Measurements from ENCODE around the gene ZNF735. TPM values are rescaled to one million over a fixed set of nuclear protein-coding genes. Genes with fewer than 3 reads are reported as not detected.

The ZNF735 gene
- polyA plus RNA-seq, 1 experiment, result not detected

GRCh38 chr7:64182036-64182790, 24.8 kb upstream of the ZNF735 start:
- no peak overlapping the region for H3K4me3 ChIP-seq (ENCODE audit: low read depth, low read length)
- H3K9me3 ChIP-seq (ENCODE audit: control insufficient read depth, insufficient read depth, low read length), result peaks cover 49% of the 10 kb centered on the region
- POLR2A ChIA-PET, result no interaction called here
- no peaks in the 10 kb centered on the region for H3K27me3 ChIP-seq (ENCODE audit: control insufficient read depth, insufficient read depth, low read length)
- no peak for TF ChIP-seq CTCF (IDR thresholded peaks at IDR 0.05; ENCODE audit: low read depth, low read length)
- no peak overlapping the region for H3K27ac ChIP-seq (ENCODE audit: low read depth, low read length)
- no peak for DNase-seq (ENCODE audit: low read depth, low spot score)
- CTCF ChIA-PET, result no interaction called here

GRCh38 chr7:64183126-64183742, 23.8 kb upstream of the ZNF735 start:
- Histone ChIP-seq H3K27ac (ENCODE audit: low read depth, low read length) (no peak overlapping the region), H3K4me3 (ENCODE audit: low read depth, low read length) (no peak overlapping the region), H3K27me3 (ENCODE audit: control insufficient read depth, insufficient read depth, low read length) (no peaks in the 10 kb centered on the region), H3K9me3 (ENCODE audit: control insufficient read depth, insufficient read depth, low read length) (peaks cover 59% of the 10 kb centered on the region)
- peak; percentile 12; the same call in 1 of the 2 replicates for TF ChIP-seq CTCF (IDR thresholded peaks at IDR 0.05; ENCODE audit: low read depth, low read length)
- POLR2A ChIA-PET, result no interaction called here
- DNase-seq (ENCODE audit: low read depth, low spot score), result no peak
- CTCF ChIA-PET, result no interaction called here

GRCh38 chr7:64183827-64184372, 23.1 kb upstream of the ZNF735 start:
- no peak overlapping the region for H3K27ac ChIP-seq (ENCODE audit: low read depth, low read length)
- no peak for TF ChIP-seq CTCF (IDR thresholded peaks at IDR 0.05; ENCODE audit: low read depth, low read length)
- POLR2A ChIA-PET, result no interaction called here
- no peak for DNase-seq (ENCODE audit: low read depth, low spot score)
- H3K4me3 ChIP-seq (ENCODE audit: low read depth, low read length), result no peak overlapping the region
- no peaks in the 10 kb centered on the region for H3K27me3 ChIP-seq (ENCODE audit: control insufficient read depth, insufficient read depth, low read length)
- CTCF ChIA-PET, result no interaction called here
- H3K9me3 ChIP-seq (ENCODE audit: control insufficient read depth, insufficient read depth, low read length), result peaks cover 55% of the 10 kb centered on the region

- DNase-seq (ENCODE audit: low read depth, low spot score), result no peak
- H3K27ac ChIP-seq (ENCODE audit: low read depth, low read length), result no peak overlapping the region
- H3K27me3 ChIP-seq (ENCODE audit: control insufficient read depth, insufficient read depth, low read length), result no peaks in the 10 kb centered on the region
- ChIA-PET CTCF (no interaction called here), POLR2A (no interaction called here)
- H3K9me3 ChIP-seq (ENCODE audit: control insufficient read depth, insufficient read depth, low read length), result peaks cover 55% of the 10 kb centered on the region
- TF ChIP-seq CTCF (IDR thresholded peaks at IDR 0.05; ENCODE audit: low read depth, low read length), result no peak
- H3K4me3 ChIP-seq (ENCODE audit: low read depth, low read length), result no peak overlapping the region
Observed at GRCh38 chr7:64184376-64184775, 22.6 kb upstream of the ZNF735 start.

GRCh38 chr7:64187408-64187807, 19.6 kb upstream of the ZNF735 start:
- DNase-seq (ENCODE audit: low read depth, low spot score), result no peak
- H3K27me3 ChIP-seq (ENCODE audit: control insufficient read depth, insufficient read depth, low read length), result no peaks in the 10 kb centered on the region
- POLR2A ChIA-PET, result no interaction called here
- CTCF ChIA-PET, result no interaction called here
- no peak overlapping the region for H3K27ac ChIP-seq (ENCODE audit: low read depth, low read length)
- no peak for TF ChIP-seq CTCF (IDR thresholded peaks at IDR 0.05; ENCODE audit: low read depth, low read length)
- no peak overlapping the region for H3K4me3 ChIP-seq (ENCODE audit: low read depth, low read length)
- peaks cover 49% of the 10 kb centered on the region for H3K9me3 ChIP-seq (ENCODE audit: control insufficient read depth, insufficient read depth, low read length)

Data from AG04450 (cell line).